HG02938 (cell line): ENCODE data around the gene DDR1.
A peak's percentile ranks its signal among the peaks of the same experiment; 100 is the strongest.
"Not testable (repeated sequence)": the region's sequence is repeated elsewhere in the genome, so short reads cannot be mapped to it uniquely, and the experiment has no call there.

ENCODE experiments used
- ATAC-seq: cut with Tn5 transposase; IDR thresholded peaks from one replicate; pipeline ENCODE4 v1.9.1; 2021; ENCODE audit warnings: mild to moderate bottlenecking, moderate library complexity; ENCODE audit not compliant: unreplicated experiment

Gene DDR1

DNA sequence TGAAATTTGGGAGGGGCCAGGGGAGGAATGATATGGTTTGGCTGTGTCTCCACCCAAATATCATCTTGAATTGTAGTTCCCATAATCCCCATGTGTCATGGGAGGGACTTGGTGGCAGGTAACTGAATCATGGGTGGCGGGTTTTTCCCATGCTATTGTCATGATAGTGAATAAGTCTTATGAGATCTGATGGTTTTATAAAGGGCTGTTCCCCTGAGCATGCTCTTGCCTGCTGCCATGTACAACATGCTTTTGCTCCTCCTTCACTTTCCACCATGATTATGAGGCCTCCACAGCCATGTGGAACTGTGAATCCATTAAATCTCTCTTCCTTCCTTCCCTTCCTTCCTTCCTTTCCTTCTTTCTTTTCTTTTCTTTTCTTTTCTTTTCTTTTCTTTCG, 31.9 kb upstream of the DDR1 start:
- not testable (repeated sequence) for ATAC-seq

DNA sequence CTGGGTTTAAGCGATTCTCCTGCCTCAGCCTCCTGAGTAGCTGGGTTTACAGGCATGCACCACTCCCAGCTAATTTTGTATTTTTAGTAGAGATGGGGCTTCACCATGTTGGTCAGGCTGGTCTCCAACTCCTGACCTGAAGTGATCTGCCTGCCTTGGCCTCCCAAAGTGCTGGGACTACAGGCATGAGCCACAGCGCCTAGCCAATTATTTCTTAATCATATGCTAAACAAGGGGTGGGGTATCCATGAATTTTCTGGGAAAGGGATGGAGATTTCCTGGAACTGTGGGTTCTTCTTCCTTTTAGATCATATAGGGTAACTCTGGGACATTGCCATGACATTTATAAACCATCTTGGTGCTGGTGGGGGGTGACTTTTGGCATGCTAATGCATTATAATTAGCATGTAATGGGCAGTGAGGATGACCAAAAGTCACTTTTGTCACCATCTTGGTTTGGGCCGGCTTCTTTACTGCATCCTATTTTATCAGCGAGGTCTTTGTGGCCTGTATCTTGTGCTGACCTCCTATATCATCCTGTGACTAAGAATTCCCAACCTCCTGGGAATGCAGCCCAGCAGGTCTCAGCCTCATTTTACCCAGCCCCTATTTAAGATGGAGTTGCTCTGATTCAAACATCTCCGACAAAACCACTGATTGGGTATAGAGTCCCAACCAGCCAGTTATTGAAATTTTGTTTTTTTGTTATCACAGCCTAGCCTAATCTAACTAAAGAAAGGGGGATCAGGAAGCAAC, 29.9 kb upstream of the DDR1 start:
- no peak for ATAC-seq

DNA sequence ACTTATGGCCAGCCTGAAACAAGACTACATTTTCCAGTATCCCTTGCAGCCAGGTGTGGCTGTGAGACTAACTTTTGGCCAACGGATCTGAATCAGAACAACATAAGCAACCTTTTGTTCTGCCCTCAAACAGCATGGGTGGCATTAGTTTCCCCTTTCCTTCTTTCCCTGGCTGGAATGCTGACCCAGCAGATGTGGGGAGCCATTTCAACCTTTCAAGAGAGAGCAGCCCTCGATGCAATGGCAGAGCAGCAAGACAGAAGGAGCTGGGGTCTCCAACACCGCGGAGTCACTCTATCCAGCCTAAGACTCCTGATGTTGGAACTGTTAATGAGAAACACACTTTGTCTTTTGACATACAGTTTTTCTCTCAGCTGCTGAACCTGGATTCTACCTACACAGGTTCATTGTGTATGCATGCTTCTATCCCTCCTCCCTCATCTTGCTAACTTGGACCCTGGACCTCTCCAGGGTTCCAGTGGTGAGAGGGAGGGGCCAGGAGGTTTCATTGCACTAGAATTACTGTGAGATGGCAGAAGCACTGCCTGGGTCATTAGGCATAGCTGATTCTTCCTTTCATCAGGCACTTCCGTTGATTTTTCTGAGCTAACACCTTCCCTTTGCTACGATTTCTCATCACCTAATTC, 28.8 kb upstream of the DDR1 start:
- no peak for ATAC-seq

DNA sequence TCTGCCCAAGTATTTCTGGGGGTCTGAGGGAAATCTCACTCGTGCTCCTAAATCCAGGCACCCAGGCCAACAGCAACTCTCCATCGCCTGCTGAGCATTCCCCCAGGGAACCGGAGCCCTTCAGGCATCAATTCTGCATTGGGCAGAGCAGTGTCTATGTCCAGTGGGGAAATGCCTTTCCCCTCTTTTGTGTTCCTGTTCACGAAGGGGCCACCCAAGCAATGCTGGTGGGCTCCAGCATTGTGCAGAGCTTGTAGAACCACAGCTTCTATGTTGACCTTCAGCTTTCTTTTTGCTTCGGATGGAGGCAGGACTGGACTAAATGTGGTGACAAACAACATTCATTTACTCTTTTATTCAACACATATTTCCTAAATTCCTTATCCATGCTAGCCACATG, 27.2 kb upstream of the DDR1 start:
- no peak for ATAC-seq

DNA sequence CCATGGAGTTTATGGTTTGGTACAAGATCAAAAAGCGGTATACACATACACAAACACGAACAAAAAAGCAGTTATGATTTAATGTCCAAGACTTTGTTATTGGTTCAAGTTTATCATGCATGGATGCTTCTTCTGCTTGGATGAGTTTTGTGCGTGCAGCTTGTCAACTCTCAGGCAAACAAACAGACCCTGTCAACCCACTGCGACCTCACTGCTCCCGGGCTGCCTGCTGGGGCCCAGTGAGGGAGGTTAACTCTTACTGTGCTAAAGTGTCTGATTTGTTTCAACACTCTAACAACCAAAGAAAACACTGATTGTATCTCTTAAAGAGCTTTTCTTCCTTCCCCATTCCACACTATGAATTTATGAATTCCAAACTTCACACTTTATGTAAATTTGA, 26.8 kb upstream of the DDR1 start:
- no peak for ATAC-seq

DNA sequence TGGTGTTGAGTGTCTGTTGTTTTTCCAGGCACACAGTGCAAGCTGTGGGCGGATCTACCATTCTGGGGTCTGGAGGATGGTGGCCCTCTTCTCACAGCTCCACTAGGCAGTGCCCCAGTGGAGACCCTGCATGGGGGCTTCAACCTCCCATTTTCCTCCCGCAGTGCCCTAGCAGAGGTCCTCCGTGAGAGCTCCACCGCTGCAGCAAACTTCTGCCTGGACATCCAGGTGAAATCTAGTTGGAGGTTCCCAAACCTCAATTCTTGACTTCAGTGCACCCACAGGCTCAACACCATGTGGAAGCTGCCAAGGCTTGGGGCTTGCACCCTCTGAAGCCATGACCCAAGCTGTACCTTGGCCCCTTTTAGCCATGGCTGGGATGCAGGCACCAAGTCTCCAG, 24.6 kb upstream of the DDR1 start:
- not testable (repeated sequence) for ATAC-seq

DNA sequence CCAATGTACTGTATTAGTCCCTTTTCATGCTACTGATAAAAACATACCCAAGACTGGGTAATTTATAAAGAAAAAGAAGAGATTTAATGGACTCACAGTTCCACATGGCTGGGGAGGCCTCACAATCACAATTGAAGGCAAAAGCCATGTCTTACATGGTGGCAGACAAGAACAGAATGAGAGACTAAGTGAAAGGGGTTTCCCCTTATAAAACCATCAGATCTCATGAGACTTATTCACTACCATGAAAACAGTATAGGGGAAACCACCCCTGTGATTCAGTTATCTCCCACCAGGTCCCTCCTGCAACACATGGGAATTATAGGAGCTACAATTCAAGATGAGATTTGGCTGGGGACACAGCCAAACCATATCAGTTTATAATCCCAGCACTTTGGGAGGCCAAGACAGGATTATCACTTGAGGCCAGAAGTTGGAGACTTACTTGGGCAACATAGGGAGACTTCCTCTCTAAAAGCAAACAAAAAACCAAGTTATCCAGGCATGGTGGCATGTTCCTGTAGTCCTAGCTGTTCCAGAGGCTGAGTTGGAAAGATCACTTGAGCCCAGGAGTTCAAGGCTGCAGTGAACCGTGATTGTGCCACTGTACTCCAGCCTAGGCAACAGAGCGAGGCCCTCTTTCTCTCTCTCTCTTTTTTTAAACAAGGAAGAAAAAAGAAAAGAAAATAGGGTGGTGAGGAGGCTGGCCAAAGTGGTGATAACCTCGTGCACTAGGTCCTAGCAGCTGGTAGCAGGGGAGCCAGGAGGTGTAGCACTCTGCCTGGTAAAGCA, 22.9 kb upstream of the DDR1 start:
- no peak for ATAC-seq

DNA sequence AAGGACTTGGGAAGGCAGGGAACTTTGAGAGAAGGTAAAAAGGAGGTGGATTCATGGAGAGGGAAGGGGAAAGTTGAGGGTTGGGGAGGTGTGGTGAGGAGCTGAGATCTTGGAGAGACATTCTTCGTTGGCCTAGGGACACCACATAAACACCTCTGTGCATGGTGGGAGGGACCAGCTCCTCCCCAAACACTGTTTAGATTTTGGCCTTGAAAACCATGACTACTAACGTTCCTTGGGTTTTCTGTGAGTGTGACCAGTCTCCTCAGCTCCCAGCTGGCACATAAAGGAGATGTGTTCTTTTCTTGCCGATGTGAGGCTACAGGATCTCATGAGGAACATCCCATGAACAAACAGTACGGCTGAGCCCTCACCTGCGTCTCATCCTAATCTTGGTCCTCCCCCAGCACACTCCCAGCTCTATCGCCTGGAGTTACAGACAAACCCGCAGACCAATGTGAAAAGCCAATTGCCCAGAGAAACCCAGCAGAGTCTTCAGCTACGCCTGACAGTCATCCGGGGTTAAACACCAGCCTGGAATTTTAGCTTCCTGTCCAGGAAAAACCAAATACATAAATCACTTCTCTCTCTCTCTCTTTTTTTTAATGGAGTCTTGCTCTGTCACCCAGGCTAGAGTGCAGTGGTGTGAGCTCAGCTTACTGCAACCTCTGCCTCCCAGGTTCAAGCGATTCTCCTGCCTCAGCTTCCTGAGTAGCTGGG, 22.0 kb upstream of the DDR1 start:
- ATAC-seq, result no peak

DNA sequence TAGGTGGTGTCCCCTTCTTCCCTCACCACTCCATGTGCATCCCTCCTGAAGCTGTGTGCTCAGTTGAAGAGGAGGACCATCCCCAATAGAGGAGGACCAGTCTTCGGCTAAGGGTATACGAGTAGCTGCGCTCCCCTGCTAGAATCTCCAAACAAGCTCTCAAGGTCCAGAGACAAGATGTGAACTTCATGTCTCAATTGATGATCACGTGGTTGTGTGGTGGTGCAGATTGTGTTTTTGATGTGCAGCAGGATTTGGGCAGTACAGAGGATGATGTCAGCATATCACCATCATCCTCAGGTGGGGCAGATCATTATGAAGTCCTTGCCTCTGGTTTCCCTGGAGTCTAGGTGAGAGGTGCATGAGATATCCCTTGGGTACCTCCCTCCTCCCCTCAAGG, 20.0 kb upstream of the DDR1 start:
- no peak for ATAC-seq

DNA sequence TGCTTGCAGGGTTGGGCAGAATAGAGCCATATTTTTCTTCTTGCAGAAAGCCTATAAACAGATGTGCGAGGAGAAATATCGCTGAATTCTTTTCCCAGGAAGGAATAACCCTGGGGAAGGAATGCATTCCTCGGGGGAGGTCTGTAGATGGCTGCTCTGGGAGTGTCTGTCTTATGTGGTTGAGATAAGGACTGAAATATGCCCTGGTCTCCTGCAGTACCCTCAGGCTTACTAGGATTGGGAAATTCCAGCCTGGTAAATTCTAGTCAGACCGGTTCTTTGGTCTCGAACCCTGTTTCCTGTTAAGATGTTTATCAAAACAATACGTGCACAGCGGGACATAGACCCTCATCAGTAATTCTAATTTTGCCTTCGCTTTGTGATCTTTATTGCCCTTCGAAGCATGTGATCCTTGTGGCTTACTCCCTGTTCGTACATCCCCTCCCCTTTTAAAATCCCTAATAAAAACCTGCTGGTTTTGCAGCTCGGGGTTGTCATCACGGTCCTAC, 15.0 kb upstream of the DDR1 start:
- not testable (repeated sequence) for ATAC-seq

DNA sequence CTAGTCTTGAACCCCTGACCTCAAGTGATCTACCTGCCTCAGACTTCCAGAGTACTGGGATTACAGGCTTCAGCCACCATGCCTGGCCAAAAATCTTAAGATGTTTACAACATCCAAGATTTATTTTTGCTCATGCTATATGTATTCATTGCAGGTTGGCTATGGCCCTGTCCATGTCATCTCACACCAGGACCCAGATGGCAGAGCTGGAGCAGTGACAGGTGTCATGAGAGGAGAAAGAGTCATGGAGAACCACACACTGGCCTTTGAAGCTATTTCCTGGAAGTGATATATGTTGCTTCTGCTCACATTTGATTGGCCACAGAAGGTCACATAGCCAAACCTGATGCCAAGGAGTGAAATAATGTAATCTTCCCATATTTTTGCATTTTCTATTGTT, 13.8 kb upstream of the DDR1 start:
- ATAC-seq, result no peak

DNA sequence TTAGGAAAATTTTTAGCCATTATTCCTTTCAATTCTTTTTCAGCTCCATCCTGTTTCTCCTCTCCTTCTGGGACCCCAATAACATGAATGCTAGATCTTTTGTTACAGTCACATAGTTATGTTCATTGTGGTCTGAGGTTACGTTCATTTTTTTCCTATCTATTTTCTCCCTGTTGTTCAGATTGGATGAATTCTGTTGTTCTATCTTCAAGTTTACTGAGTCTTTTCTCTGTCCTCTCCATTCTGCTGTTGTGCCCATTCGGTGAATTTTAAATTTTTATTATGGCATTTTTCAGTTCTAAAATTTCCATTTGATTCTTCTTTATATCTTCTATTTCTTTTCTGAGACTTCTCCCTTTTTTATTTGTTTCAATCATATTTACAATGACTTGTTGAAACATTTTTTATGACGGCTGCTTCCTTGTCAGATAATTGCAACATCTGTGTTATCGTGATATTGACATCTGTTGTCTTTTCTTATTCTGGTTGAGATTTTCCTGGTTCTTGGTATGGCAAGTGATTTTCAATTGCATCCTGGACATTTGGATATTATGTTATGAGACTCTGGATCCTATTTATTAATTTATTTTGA, 12.6 kb upstream of the DDR1 start:
- ATAC-seq, result no peak

DNA sequence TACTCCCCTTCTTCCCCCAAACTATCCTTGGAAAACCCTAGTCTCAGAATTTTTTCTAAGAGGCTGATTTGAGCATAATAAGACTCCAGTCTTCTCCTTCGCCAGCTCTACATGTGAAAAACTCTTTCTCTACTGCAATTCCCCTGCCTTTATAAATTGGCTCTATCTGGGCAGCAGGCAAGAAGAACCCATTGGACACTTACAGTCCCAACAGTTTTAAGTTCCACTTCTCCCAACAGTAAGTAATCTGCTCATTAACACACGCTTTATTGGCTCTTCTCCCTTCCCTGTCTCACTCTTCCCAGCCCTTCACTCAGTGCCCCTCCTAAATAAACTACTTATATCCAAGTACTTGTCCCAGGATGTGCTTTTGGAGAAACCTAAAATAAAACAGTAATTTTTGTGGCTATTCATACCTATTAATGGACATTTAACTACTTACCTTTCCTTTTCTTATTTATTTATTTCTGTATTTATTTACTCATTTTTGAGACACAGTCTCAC, 11.1 kb upstream of the DDR1 start:
- ATAC-seq, result no peak

DNA sequence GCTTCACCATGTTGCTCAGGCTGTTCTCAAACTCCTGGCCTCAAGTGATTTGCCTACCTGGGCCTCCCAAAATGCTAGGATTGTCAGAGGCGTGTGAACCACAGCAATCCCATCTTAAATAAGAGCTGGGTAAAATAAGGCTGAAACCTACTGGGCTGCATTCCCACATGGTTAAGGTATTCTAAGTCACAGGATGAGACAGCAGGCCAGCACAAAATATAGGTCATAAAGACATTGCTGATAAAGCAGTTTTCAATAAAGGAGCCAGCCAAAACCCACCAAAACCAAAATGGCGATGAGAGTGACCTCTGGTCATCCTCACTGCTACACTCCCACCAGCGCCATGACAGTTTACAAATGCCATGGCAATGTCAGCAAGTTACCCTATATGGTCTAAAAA, 10.5 kb upstream of the DDR1 start:
- not testable (repeated sequence) for ATAC-seq

DNA sequence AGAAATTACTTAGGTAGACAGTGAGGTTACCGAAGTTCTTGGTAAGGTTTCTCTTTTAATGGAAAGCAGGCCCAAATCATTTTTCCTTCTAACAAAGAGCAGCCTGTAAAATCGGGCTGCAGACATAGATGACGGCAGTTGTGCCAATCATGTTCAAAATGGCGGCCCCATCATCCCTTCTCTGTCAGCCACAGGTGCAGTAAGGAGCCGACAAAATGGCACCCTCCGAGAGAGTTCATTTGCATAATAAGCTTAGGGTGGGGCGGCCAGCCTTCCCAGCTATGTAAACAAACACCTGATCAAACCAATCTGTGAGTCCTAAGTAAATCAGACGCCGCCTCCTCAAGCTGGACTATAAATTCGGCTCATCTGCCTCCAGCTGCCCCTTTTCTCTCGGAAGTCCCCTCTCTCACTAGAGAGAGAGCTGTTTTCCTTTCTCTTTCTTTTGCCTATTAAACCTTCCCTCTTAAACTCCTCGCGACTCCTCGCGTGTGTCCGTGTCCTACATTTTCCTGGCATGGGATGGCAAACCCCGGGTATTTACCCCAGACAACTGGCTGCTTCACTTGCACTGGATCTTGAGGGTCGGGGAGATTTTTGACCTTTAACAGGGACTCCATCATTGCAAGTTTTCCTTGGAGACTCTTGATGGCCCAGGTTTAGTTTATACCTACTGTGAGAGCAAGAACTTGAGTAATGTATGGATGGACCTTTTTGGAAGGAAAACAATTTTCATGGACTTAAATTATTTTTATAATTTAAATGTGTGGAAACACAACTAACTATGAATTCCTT, 8.9 kb upstream of the DDR1 start:
- no peak for ATAC-seq

DNA sequence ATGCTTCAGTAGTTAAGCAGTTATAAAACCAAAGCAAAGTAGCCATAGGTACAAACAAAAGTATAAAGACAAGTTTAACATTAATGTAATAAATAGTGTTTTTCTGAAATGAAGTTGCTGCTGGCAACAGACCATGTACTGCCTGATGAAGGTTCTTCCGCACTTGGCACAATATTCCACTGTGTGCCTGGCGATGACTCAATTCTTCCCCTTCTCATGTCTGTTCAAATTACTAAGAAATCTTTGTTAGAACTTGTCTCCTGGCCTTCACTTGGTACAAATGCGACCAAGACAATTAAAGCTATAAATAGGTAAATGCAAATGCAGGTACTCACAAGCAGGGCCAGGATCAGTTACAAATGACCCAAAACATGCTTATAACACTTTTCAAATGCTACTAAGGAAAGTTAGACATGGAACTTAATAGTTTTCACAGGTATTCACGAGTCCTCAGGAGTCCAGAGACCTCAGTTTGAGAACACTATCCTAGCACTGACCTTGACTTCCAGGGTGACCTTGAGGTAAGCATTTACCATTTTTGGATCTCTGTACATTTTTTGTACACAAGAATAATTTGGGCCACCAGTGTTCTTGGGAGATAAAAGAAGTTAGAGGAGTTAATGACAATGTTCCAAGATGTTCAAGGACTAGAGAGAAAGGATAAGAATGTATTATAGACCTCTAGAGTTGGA, 8.1 kb upstream of the DDR1 start:
- no peak for ATAC-seq

DNA sequence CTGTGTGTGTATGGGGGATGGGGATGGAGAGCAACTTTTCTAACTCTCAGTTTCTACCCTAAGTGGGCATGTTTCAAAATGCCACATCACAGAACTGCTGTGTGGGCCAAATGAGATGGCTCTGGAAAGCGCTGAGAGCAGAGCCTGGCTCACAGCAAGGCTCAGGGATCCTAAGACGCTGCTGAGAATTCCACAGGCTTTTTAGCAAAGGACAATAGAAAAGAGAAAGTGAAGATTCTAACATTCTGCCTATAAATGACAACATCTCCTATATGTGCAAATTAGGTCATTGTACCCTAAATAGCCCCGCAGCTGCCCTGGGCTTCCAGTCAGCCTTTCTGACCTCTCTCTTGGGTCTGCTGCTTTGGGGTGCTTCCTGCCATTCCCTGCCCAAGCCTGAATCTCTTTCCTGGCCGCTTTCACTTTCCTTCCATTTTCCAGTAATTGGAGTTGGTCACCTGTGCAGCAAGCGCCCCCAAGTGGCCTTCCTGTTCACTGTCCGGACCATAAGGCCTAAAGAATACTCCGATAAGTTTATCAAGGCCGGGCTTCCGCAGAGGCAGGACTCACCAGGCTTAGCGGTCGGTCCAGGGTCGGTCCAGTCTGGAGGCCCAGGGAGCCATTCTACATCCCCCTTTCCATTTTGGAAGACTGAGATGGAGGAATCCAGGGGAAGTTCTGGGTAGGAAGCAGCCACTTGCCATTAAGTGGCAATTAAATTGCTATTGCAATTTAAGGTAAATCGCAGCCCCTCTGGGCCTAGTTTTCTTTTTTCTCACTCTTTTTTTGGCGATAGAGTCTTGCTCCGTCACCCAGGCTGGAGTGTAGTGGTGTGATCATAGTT, 6.7 kb upstream of the DDR1 start:
- peak; percentile 42 for ATAC-seq
